ENCODE measurements around the gene TAPT1. TPM values are rescaled to one million over a fixed set of nuclear protein-coding genes. Genes with fewer than 3 reads are reported as not detected.

The TAPT1 gene
- total and polyA plus RNA-seq, 2 of the 13 experiments (the other 11 are each of a cell fraction or from before 2014, with no cell fraction given) = 24.5 to 25.3 TPM

DNA sequence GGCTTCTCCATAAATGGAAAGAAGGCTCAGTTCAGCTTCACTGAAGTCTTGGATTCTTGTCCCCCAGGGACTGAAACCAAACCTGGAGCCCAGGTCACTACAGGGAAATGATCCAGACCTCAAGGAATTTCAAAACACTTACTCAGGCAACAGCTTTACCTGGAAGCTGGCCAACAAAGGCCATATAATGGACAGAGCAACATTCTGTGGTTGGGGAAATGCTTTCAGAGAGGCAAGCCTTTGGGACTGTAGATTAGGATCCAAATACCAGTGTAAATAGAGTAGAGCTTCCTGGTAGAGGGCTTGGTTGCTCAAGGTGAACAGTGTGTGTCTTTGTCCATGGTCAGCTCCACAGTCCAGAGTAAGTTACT is 85.4 kb downstream of the TAPT1 start (continued):
- TF ChIP-seq, protein P1, sequence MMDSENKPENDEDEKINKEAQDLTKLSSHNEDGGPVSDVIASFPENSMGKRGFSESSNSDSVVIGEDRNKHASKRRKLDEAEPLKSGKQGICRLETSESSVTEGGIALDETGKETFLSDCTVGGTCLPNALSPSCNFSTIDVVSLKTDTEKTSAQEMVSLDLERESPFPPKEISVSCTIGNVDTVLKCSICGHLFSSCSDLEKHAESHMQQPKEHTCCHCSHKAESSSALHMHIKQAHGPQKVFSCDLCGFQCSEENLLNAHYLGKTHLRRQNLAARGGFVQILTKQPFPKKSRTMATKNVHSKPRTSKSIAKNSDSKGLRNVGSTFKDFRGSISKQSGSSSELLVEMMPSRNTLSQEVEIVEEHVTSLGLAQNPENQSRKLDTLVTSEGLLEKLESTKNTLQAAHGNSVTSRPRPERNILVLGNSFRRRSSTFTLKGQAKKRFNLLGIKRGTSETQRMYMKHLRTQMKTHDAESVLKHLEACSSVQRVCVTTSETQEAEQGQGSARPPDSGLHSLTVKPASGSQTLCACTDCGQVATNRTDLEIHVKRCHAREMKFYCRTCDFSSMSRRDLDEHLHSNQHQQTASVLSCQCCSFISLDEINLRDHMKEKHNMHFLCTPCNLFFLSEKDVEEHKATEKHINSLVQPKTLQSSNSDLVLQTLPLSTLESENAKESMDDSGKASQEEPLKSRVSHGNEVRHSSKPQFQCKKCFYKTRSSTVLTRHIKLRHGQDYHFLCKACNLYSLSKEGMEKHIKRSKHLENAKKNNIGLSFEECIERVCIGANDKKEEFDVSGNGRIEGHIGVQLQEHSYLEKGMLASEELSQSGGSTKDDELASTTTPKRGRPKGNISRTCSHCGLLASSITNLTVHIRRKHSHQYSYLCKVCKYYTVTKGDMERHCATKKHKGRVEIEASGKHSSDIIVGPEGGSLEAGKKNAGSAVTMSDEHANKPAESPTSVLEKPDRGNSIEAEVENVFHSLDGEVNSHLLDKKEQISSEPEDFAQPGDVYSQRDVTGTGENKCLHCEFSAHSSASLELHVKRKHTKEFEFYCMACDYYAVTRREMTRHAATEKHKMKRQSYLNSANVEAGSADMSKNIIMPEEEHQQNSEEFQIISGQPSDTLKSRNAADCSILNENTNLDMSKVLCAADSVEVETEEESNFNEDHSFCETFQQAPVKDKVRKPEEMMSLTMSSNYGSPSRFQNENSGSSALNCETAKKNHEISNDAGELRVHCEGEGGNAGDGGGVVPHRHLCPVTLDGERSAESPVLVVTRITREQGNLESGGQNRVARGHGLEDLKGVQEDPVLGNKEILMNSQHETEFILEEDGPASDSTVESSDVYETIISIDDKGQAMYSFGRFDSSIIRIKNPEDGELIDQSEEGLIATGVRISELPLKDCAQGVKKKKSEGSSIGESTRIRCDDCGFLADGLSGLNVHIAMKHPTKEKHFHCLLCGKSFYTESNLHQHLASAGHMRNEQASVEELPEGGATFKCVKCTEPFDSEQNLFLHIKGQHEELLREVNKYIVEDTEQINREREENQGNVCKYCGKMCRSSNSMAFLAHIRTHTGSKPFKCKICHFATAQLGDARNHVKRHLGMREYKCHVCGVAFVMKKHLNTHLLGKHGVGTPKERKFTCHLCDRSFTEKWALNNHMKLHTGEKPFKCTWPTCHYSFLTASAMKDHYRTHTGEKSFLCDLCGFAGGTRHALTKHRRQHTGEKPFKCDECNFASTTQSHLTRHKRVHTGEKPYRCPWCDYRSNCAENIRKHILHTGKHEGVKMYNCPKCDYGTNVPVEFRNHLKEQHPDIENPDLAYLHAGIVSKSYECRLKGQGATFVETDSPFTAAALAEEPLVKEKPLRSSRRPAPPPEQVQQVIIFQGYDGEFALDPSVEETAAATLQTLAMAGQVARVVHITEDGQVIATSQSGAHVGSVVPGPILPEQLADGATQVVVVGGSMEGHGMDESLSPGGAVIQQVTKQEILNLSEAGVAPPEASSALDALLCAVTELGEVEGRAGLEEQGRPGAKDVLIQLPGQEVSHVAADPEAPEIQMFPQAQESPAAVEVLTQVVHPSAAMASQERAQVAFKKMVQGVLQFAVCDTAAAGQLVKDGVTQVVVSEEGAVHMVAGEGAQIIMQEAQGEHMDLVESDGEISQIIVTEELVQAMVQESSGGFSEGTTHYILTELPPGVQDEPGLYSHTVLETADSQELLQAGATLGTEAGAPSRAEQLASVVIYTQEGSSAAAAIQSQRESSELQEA (CRISPR knock-in tag; IDR thresholded peaks at IDR 0.05; ENCODE audit: not compliant biosample characterization) = no peak
- peak; percentile 52 for TF ChIP-seq ZMYM4 (CRISPR knock-in tag; IDR thresholded peaks at IDR 0.05)
- TF ChIP-seq, protein P2, sequence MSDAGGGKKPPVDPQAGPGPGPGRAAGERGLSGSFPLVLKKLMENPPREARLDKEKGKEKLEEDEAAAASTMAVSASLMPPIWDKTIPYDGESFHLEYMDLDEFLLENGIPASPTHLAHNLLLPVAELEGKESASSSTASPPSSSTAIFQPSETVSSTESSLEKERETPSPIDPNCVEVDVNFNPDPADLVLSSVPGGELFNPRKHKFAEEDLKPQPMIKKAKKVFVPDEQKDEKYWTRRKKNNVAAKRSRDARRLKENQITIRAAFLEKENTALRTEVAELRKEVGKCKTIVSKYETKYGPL (CRISPR knock-in tag; IDR thresholded peaks at IDR 0.05) = no peak
- no peak for TF ChIP-seq CREB1 (IDR thresholded peaks at IDR 0.05)
- TF ChIP-seq CREB1 (CRISPR knock-in tag; IDR thresholded peaks at IDR 0.05) = no peak
- TF ChIP-seq, protein P3, sequence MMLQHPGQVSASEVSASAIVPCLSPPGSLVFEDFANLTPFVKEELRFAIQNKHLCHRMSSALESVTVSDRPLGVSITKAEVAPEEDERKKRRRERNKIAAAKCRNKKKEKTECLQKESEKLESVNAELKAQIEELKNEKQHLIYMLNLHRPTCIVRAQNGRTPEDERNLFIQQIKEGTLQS (CRISPR knock-in tag; IDR thresholded peaks at IDR 0.05) = no peak
- TF ChIP-seq SATB2 (CRISPR knock-in tag; IDR thresholded peaks at IDR 0.05) = no peak
- TF ChIP-seq, protein P4, sequence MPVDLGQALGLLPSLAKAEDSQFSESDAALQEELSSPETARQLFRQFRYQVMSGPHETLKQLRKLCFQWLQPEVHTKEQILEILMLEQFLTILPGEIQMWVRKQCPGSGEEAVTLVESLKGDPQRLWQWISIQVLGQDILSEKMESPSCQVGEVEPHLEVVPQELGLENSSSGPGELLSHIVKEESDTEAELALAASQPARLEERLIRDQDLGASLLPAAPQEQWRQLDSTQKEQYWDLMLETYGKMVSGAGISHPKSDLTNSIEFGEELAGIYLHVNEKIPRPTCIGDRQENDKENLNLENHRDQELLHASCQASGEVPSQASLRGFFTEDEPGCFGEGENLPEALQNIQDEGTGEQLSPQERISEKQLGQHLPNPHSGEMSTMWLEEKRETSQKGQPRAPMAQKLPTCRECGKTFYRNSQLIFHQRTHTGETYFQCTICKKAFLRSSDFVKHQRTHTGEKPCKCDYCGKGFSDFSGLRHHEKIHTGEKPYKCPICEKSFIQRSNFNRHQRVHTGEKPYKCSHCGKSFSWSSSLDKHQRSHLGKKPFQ (CRISPR knock-in tag; IDR thresholded peaks at IDR 0.05; ENCODE audit: insufficient replicate concordance) = no peak
- TF ChIP-seq SALL2 (CRISPR knock-in tag; IDR thresholded peaks at IDR 0.05) = no peak
- TF ChIP-seq KDM2A (CRISPR knock-in tag; IDR thresholded peaks at IDR 0.05; ENCODE audit: borderline replicate concordance, low read depth) = no peak
- TF ChIP-seq, protein P5, sequence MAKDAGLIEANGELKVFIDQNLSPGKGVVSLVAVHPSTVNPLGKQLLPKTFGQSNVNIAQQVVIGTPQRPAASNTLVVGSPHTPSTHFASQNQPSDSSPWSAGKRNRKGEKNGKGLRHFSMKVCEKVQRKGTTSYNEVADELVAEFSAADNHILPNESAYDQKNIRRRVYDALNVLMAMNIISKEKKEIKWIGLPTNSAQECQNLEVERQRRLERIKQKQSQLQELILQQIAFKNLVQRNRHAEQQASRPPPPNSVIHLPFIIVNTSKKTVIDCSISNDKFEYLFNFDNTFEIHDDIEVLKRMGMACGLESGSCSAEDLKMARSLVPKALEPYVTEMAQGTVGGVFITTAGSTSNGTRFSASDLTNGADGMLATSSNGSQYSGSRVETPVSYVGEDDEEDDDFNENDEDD (CRISPR knock-in tag; IDR thresholded peaks at IDR 0.05; ENCODE audit: borderline replicate concordance) = no peak
- TF ChIP-seq ZFYVE20 (CRISPR knock-in tag; IDR thresholded peaks at IDR 0.05; ENCODE audit: borderline replicate concordance, low read depth) = no peak
- TF ChIP-seq ZNF367 (CRISPR knock-in tag; IDR thresholded peaks at IDR 0.05; ENCODE audit: borderline replicate concordance) = no peak
- TF ChIP-seq ZNF678 (CRISPR knock-in tag; IDR thresholded peaks at IDR 0.05) = no peak
- no peak for TF ChIP-seq ZNF282 (IDR thresholded peaks at IDR 0.05; ENCODE audit: partially characterized antibody)
- no peak for TF ChIP-seq HIVEP1 (CRISPR knock-in tag; IDR thresholded peaks at IDR 0.05)
- TF ChIP-seq TBL1XR1 (IDR thresholded peaks at IDR 0.05; ENCODE audit: borderline replicate concordance, low read length, partially characterized antibody) = no peak
- no peak; the same call in 1 of the 2 replicates for TF ChIP-seq SMC3 (IDR thresholded peaks at IDR 0.05; ENCODE audit: low read length)
- peak; percentile 76; the same call in 1 of the 2 replicates for TF ChIP-seq ZNF292 (CRISPR knock-in tag; IDR thresholded peaks at IDR 0.05; ENCODE audit: borderline replicate concordance, low read depth)

All from HepG2 (cell line).